ENCODE measurements around the gene KIZ.

KIZ gene

GRCh38 chr20:21230220-21230619 is 104.3 kb downstream of the KIZ start:
- Mint-ChIP-seq H3K27me3 (ENCODE audit: low read depth, poor library complexity) (peaks cover 11% of the 10 kb centered on the region), H3K4me3 (no peak overlapping the region), H3K4me1 (peaks cover 14% of the 10 kb centered on the region), H3K27ac (no peak overlapping the region), H3K36me3 (ENCODE audit: low read depth) (peaks cover 9% of the 10 kb centered on the region), H3K9me3 (no peaks in the 10 kb centered on the region)
- no peak for DNase-seq
- no peak for TF ChIP-seq CTCF (IDR thresholded peaks at IDR 0.05)

- no peaks in the 10 kb centered on the region for H3K9me3 Mint-ChIP-seq
- no peak overlapping the region for H3K27ac Mint-ChIP-seq
Measured at GRCh38 chr20:21230686-21231085, 104.8 kb downstream of the KIZ start.

GRCh38 chr20:21232546-21233280 is 106.8 kb downstream of the KIZ start:
- TF ChIP-seq CTCF (IDR thresholded peaks at IDR 0.05): no peak
- Mint-ChIP-seq H3K36me3 (ENCODE audit: low read depth) (peaks cover 9% of the 10 kb centered on the region), H3K9me3 (no peaks in the 10 kb centered on the region), H3K27me3 (ENCODE audit: low read depth, poor library complexity) (peaks cover 8% of the 10 kb centered on the region), H3K4me1 (peaks cover 27% of the 10 kb centered on the region), H3K27ac (no peak overlapping the region), H3K4me3 (no peak overlapping the region)
- no peak for DNase-seq

More at GRCh38 chr20:21230686-21231085, 104.8 kb downstream of the KIZ start:
- H3K27me3 Mint-ChIP-seq (ENCODE audit: low read depth, poor library complexity): peaks cover 11% of the 10 kb centered on the region
- no peak overlapping the region for H3K4me3 Mint-ChIP-seq
- peaks cover 18% of the 10 kb centered on the region for H3K4me1 Mint-ChIP-seq
- H3K36me3 Mint-ChIP-seq (ENCODE audit: low read depth): peaks cover 9% of the 10 kb centered on the region
- DNase-seq: no peak
- no peak for TF ChIP-seq CTCF (IDR thresholded peaks at IDR 0.05)

GRCh38 chr20:21234324-21234723 is 108.4 kb downstream of the KIZ start:
- Mint-ChIP-seq H3K27ac (no peak overlapping the region), H3K36me3 (ENCODE audit: low read depth) (peaks cover 4% of the 10 kb centered on the region), H3K4me3 (no peak overlapping the region), H3K9me3 (no peaks in the 10 kb centered on the region), H3K27me3 (ENCODE audit: low read depth, poor library complexity) (peaks cover 8% of the 10 kb centered on the region), H3K4me1 (peaks cover 27% of the 10 kb centered on the region)
- no peak for TF ChIP-seq CTCF (IDR thresholded peaks at IDR 0.05)
- no peak for DNase-seq

- no peaks in the 10 kb centered on the region for H3K9me3 Mint-ChIP-seq
- peaks cover 27% of the 10 kb centered on the region for H3K4me1 Mint-ChIP-seq
- H3K36me3 Mint-ChIP-seq (ENCODE audit: low read depth): peaks cover 4% of the 10 kb centered on the region
- no peak for TF ChIP-seq CTCF (IDR thresholded peaks at IDR 0.05)
- peaks cover 8% of the 10 kb centered on the region for H3K27me3 Mint-ChIP-seq (ENCODE audit: low read depth, poor library complexity)
- no peak overlapping the region for H3K27ac Mint-ChIP-seq
- DNase-seq: no peak
- no peak overlapping the region for H3K4me3 Mint-ChIP-seq
Measured at GRCh38 chr20:21234806-21235483, 109.1 kb downstream of the KIZ start.

All from nephron progenitor cell (in vitro differentiated cells).